LoVo (cell line): ENCODE data around the gene B4GALT5.
"Not testable (repeated sequence)": the region's sequence is repeated elsewhere in the genome, so short reads cannot be mapped to it uniquely, and the experiment has no call there.

Experiments used
- DNase-seq: peaks from one replicate; pipeline ENCODE4 v3.0.0-alpha.2; 2016; ENCODE audit warnings: low spot score

B4GALT5 gene

GRCh38 chr20:49679634-49680033, 34.0 kb downstream of the B4GALT5 start:
- no peak for DNase-seq

DNA sequence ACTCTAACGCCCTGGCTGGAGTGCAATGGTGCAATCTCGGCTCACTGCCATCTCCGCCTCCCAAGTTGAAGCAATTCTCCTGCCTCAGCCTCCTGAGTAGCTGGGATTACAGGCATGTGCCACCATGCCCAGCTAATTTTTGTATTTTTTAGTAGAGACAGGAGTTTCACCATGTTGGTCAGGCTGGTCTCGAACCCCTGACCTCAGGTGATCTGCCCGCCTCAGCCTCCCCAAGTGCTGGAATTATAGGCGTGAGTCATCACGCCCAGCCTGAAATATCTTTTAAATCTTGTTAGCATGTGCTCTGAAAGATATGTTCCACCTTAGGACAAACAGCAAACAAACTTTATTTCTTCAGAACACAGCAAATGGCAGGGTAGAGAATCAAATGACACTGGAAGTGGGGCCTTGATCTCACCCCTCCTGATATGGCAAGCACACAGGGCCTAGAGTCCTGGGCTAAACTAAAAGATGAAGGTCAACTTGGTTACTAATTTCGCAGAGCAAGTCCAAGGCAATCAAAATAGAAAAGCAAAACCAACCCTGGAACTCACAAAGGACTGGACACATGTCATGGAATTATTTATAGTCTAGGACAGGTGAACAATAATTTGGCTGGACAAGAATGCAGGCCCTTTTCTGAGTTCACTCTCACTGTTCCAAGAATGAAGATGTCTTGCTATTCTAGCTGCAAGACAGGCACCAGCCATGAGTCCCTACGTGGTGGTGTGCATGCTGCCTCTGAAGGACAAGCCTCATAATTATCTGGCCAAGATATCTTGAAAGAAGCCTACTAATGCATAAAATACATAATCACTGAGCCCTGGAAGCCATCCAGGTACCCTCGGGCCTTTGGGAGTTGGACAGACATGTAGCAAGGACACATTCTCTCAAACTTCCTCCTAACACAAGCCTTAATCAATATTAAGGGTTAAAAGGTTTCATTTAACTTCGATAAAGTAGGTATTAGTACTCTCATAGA, 35.6 kb downstream of the B4GALT5 start:
- DNase-seq, result no peak

- peak; percentile 50 for DNase-seq
These were observed 36.9 kb downstream of the B4GALT5 start for GRCh38 chr20:49676581-49677291.

DNA sequence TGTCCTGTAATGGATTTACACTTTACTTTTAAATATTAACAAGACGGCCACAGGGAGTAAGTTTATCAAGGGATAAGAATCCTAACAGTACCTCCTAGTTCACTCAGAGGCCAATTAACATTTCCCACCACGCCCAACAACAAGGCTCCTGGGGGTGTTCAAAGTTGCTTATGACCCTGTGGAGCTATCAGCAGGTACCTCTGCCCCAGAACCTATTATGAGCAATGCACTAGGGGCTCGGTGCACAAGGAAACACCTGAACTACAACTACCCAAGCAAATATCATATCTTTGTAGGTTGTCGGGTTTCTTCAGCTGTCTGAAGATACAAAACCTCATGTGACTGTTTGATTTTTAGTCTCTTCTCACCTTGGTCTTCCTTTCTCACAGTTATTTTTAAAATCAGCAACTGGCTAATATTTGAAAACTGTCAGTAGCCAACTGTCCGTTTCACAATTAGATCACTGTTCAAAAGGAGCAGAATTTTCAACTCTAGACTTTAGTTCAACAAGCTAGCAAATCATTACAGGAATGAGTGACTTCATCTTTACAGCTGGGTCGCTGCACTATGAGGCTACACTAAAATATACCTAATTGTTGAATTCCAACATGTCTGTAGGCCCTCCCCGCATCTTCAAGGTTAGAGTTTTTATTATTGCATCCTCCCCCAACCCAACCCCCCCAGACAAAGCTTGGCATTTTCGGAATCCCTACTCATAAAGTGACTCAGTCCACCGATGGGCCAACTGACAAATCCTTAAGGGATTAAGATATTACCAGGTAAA, 38.1 kb downstream of the B4GALT5 start:
- DNase-seq, result peak; percentile 88

GRCh38 chr20:49674383-49675352, 39.0 kb downstream of the B4GALT5 start:
- peak; percentile 93 for DNase-seq

DNA sequence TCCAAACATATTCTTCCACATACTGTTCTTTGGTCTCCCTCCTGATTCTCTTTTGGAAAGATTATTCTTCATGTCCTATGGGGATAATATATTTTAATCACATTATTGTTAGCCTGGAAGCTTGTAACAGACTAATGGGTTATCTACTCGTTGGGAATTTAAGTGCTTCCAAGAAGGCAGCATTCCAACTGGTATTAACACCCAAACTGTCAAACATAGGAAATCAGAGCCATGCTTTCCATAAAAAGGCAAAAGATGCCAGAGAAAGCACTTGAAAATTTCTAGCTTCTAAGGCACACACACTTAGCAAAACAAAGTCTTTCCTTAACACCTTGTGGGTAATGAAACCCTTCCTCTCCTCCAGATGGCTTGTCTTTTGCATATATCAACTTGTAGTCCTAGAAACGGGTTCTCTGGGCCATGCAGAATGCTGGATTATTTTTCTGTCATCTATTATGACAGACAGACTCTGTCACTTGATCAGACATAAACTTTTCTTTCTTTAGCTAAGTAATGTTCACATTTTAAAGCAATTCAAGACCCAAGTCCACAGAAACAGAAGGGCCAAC, 41.5 kb downstream of the B4GALT5 start:
- DNase-seq, result no peak

- no peak for DNase-seq
These were observed 42.2 kb downstream of the B4GALT5 start for GRCh38 chr20:49671433-49671832.

- no peak for DNase-seq
These were observed 44.0 kb downstream of the B4GALT5 start for GRCh38 chr20:49669601-49670189.

- DNase-seq, result not testable (repeated sequence)
These were observed 44.8 kb downstream of the B4GALT5 start for GRCh38 chr20:49668878-49669195.

DNA sequence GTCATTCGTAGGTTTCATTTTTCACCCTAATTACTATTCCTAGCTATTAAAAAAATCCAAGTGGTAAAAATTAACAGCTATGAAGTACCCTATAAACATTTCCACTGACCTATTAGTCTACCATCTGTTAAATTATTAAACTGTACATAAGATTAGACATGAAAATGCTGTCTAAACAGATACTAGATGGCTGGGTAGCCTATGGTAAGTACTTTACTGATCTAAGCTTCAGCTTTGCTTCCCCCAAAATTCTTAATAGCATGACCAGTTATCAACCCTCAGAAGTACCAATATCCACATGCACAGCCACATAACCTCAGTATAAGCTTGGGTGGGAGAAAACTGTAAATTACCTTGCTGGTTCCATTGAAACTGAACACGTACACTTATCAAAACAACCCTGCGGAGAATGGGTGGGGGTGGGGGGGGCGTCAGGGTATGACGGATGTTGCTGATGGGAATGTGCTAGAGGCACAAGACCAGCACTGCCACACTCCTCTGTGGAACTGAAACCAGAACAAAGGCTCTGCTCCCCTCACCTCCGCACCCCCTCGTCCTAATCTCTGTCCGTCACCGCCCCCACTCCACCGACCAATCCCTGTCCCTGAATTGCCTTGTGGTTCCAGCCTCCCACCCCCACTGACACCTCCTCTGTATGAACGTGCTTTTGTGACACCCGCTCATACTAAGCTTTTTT, 45.3 kb downstream of the B4GALT5 start:
- DNase-seq, result no peak

DNA sequence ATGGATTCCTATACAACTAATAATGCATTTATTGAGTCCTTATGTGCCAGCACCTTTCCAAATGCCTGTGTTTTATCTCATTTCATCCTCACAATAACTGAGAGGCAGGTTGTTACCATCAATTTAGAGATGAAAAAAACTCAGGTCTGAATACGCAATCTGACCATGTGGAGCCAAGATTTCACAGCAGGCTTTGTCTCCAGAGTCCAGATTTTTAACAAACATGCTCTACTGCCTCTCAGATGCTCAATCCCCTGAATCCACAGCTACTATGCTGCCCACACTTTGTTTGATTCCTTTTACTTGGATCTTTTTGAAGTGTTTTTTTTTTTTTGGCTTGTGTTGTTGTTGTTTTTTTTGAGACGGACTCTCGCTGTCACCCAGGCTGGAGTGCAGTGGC, 46.8 kb downstream of the B4GALT5 start:
- DNase-seq, result no peak

GRCh38 chr20:49665796-49666195, 47.9 kb downstream of the B4GALT5 start:
- DNase-seq, result no peak

GRCh38 chr20:49664612-49665313, 48.9 kb downstream of the B4GALT5 start:
- no peak for DNase-seq

DNA sequence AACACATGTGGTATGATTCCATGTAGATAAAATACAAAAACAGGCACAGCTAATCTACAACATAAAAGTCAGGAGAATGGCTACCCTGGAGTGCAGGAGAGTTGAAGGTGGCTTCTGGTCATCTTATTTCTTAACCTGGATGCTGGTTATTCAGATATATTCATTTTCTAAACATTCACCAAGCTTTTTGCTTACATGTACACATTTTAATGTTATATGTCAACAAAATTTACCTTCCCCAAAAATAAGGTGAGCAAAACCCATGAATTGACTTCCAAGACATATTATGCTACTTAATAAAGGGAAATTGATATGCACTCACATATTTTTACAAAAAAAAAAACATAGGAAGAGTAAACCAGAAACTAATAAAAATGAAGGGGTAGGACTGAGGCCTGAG, 50.6 kb downstream of the B4GALT5 start:
- DNase-seq, result no peak

DNA sequence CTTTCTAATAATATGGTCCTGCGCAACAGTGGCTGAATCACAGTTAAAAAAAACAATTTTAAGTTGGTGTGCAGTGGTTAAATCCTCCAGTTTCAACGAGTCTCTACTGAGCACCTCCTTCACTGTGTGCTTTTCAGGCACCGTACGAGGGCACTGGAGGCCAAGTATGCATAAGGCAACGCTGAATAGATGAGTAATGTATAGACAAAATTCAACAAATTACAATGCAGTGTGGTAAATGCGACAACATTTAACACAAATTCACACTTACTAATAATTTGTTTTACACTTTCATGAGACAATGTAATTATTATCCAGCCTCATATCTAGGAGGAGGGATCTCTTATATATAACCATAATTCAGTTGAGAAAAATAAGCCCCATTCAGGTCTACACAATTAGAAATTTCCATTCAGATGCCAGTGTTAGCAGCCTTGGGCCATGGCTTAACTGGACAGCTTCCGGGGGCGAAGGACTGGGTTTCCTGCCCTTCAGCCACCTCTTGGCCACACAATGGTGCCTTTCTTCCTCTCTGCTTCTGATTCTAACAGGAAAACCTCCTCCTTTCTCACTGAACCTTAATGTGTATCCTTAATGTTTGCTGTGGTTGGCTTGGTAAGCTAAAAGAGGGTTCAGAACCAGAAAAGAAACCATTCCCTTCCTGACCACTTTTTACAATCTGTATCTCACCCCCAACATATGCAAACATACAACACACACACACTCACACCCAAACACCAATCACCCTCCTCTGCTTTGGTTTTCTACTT, 51.9 kb downstream of the B4GALT5 start:
- DNase-seq, result no peak

- no peak for DNase-seq
These were observed 52.8 kb downstream of the B4GALT5 start for GRCh38 chr20:49660912-49661311.

- no peak for DNase-seq
These were observed 54.6 kb downstream of the B4GALT5 start for GRCh38 chr20:49659056-49659455.

DNA sequence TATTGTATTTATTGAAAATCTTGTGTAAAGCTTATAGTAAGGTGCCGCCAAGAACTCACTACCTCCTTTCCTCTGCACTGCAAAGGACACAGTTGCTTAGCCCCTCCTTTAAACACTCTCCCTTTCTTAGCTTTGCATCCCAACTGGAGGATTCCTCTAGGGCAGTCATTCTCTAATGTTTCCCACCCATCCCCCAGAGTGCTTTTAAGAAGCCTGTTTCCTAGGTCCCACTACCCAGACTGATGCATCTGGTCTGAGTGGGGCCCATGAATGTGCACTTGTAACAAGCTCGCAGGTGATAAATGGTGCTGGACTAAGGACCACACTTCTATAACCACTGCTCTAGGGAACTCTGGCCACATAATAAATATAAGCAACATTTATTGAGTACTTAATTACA, 55.2 kb downstream of the B4GALT5 start:
- no peak for DNase-seq
